ENCODE results near the gene HAPLN3.

The HAPLN3 gene

GRCh38 chr15:88909956-88910831, 14.8 kb upstream of the HAPLN3 start:
- no peak for DNase-seq (ENCODE audit: extremely low read depth, low read depth)
- TF ChIP-seq, protein P1, sequence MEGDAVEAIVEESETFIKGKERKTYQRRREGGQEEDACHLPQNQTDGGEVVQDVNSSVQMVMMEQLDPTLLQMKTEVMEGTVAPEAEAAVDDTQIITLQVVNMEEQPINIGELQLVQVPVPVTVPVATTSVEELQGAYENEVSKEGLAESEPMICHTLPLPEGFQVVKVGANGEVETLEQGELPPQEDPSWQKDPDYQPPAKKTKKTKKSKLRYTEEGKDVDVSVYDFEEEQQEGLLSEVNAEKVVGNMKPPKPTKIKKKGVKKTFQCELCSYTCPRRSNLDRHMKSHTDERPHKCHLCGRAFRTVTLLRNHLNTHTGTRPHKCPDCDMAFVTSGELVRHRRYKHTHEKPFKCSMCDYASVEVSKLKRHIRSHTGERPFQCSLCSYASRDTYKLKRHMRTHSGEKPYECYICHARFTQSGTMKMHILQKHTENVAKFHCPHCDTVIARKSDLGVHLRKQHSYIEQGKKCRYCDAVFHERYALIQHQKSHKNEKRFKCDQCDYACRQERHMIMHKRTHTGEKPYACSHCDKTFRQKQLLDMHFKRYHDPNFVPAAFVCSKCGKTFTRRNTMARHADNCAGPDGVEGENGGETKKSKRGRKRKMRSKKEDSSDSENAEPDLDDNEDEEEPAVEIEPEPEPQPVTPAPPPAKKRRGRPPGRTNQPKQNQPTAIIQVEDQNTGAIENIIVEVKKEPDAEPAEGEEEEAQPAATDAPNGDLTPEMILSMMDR (IDR thresholded peaks at IDR 0.05; ENCODE audit: low read depth, low read length, missing control alignments): no peak
- no peak overlapping the region for H3K4me3 ChIP-seq (replicated peaks; ENCODE audit: low read depth, low read length)

- TF ChIP-seq, protein P1 (IDR thresholded peaks at IDR 0.05; ENCODE audit: low read depth, low read length, missing control alignments): no peak
- H3K4me3 ChIP-seq (replicated peaks; ENCODE audit: low read depth, low read length): no peak overlapping the region
- DNase-seq (ENCODE audit: extremely low read depth, low read depth): no peak
These were observed 13.6 kb upstream of the HAPLN3 start for GRCh38 chr15:88908697-88909621.

- no peak for DNase-seq (ENCODE audit: extremely low read depth, low read depth)
- TF ChIP-seq, protein P1 (IDR thresholded peaks at IDR 0.05; ENCODE audit: low read depth, low read length, missing control alignments): no peak
- no peak overlapping the region for H3K4me3 ChIP-seq (replicated peaks; ENCODE audit: low read depth, low read length)
These were observed 12.8 kb upstream of the HAPLN3 start for GRCh38 chr15:88908123-88908522.

DNA sequence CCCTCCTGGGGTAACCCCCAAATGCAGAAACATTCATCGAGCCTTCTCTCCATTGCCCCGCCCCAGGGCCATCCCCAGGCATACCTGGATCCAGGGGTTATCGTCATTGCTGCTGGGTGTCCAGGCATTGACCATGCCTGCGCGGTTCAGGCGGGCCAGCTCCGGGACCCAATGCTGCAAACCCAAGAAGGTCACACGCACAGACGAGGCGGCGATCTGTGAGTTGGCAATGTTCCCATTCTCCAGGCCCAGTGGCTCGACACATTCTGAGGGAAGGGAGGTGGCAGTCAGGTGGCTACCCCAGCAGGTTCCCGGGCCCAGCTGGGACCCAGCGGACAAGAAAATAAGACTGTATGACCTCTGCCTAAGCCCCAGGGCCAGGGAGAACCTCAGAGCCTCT, 11.8 kb upstream of the HAPLN3 start:
- TF ChIP-seq, protein P1 (IDR thresholded peaks at IDR 0.05; ENCODE audit: low read depth, low read length, missing control alignments): no peak
- no peak for DNase-seq (ENCODE audit: extremely low read depth, low read depth)
- H3K4me3 ChIP-seq (replicated peaks; ENCODE audit: low read depth, low read length): no peak overlapping the region

DNA sequence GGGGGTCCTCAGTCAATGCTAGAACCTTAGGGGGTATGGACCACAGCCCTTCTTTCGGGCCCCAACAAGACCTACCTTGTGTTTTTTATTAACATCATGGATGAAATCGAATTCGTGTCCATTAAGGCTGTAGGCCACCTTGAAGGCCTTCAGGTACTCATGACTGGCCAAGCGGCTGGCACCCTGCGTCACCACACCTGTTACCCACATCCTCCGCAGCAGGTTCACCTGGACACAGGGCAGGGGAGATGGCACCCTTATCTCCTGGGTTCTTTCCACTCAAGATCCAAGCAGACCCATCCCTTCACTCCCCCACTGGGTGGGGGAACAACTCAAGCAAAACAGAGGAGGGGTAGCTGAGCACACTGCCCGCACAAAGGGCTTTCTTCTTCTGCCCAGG, 11.2 kb upstream of the HAPLN3 start:
- TF ChIP-seq, protein P1 (IDR thresholded peaks at IDR 0.05; ENCODE audit: low read depth, low read length, missing control alignments): no peak
- no peak overlapping the region for H3K4me3 ChIP-seq (replicated peaks; ENCODE audit: low read depth, low read length)
- no peak for DNase-seq (ENCODE audit: extremely low read depth, low read depth)

GRCh38 chr15:88906130-88906529, 10.8 kb upstream of the HAPLN3 start:
- TF ChIP-seq, protein P1 (IDR thresholded peaks at IDR 0.05; ENCODE audit: low read depth, low read length, missing control alignments): no peak
- H3K4me3 ChIP-seq (replicated peaks; ENCODE audit: low read depth, low read length): no peak overlapping the region
- no peak for DNase-seq (ENCODE audit: extremely low read depth, low read depth)

Measured in HFF-Myc (cell line).